PC-3 (cell line): ENCODE results near the gene FTO. TPM values are rescaled to one million over a fixed set of nuclear protein-coding genes. Genes with fewer than 3 reads are reported as not detected.

Source experiments
- ATAC-seq: fragments of 200-7000 bp; cut with Tn5 transposase; 2 replicates; pipeline ENCODE4 v1.9.1; 2020; ENCODE audit warnings: mild to moderate bottlenecking, moderate library complexity
- BruUV-seq: library from RNA; stranded (reverse); fragments of 400-500 nt; replicated peaks from 2 replicates; lab custom pipeline; 2021; lab: Mats Ljungman, UMichigan
- CTCF ChIA-PET: fragments of 300-600 bp; sonication (Branson Sonifier 250); formaldehyde crosslinking; loops from one replicate; lab custom pipeline; 2022; ENCODE audit warnings: antibody characterized with exemption; lab: Charles Lee
- POLR2A ChIA-PET: fragments of 300-600 bp; sonication (Branson Sonifier 250); formaldehyde crosslinking; loops from one replicate; lab custom pipeline; 2022; ENCODE audit warnings: antibody characterized with exemption; ENCODE audit not compliant: unreplicated experiment; lab: Charles Lee
- DNase-seq: peaks from one replicate; pipeline ENCODE4 v3.0.0-alpha.2; 2015
- H2AFZ ChIP-seq: fragments of 300-600 bp; sonication (generic); 2 replicates; pipeline ENCODE4 v1.6.0; 2016; ENCODE audit warnings: antibody characterized with exemption, low read length
- H3F3A ChIP-seq: fragments of 300-600 bp; sonication (generic); one replicate; pipeline ENCODE4 v1.6.0; 2017; ENCODE audit warnings: antibody characterized with exemption, low read length, control low read depth, mild to moderate bottlenecking; ENCODE audit not compliant: unreplicated experiment
- H3K27ac ChIP-seq: fragments of 300-600 bp; sonication (generic); 2 replicates; pipeline ENCODE4 v1.5.1; 2016; ENCODE audit warnings: mild to moderate bottlenecking, low read length
- H3K27me3 ChIP-seq: fragments of 300-600 bp; sonication (generic); 2 replicates; pipeline ENCODE4 v1.6.1; 2016; ENCODE audit warnings: low read length, mixed read lengths
- H3K36me3 ChIP-seq: fragments of 300-600 bp; sonication (generic); 2 replicates; pipeline ENCODE4 v1.6.1; 2016; ENCODE audit warnings: low read depth, mixed run types, low read length, mixed read lengths
- H3K4me1 ChIP-seq: fragments of 300-600 bp; sonication (generic); 2 replicates; pipeline ENCODE4 v1.5.1; 2016; ENCODE audit warnings: low read length; ENCODE audit not compliant: insufficient read depth
- H3K4me2 ChIP-seq: fragments of 300-600 bp; sonication (generic); 2 replicates; pipeline ENCODE4 v1.6.0; 2016; ENCODE audit warnings: low read length
- H3K4me3 ChIP-seq: fragments of 300-600 bp; sonication (generic); 2 replicates; pipeline ENCODE4 v1.5.1; 2016; ENCODE audit warnings: mild to moderate bottlenecking, low read length, mixed read lengths
- H3K79me2 ChIP-seq: fragments of 300-600 bp; sonication (generic); 2 replicates; pipeline ENCODE4 v1.6.1; 2017; ENCODE audit warnings: low read length, mixed read lengths
- H3K9ac ChIP-seq: fragments of 300-600 bp; sonication (generic); 2 replicates; pipeline ENCODE4 v1.6.0; 2016; ENCODE audit warnings: mild to moderate bottlenecking, low read length
- H3K9me2 ChIP-seq: fragments of 300-600 bp; sonication (generic); replicated peaks from 2 replicates; pipeline ENCODE4 v1.6.1; 2016; ENCODE audit warnings: mixed run types, low read length, mixed read lengths
- H3K9me3 ChIP-seq: fragments of 300-600 bp; sonication (generic); 2 replicates; pipeline ENCODE4 v1.6.1; 2016; ENCODE audit warnings: low read length, mixed read lengths
- H4K20me1 ChIP-seq: fragments of 300-600 bp; sonication (generic); 2 replicates; pipeline ENCODE4 v1.6.1; 2016; ENCODE audit warnings: low read length, mixed read lengths
- CTCF ChIP-seq: fragments of 300-600 bp; sonication (generic); conservative IDR thresholded peaks from 2 replicates; pipeline ENCODE4 v1.5.1; 2017; ENCODE audit warnings: antibody characterized with exemption, low read depth, mild to moderate bottlenecking, low read length
- EZH2 ChIP-seq: fragments of 300-600 bp; sonication (generic); IDR thresholded peaks from one replicate; pipeline ENCODE4 v1.6.1; 2017; ENCODE audit warnings: antibody characterized with exemption, mild to moderate bottlenecking, low read length; ENCODE audit not compliant: unreplicated experiment
- EZH2phosphoT487 ChIP-seq: fragments of 300-600 bp; sonication (generic); IDR thresholded peaks from 2 replicates; pipeline ENCODE4 v1.6.1; 2018; ENCODE audit warnings: mild to moderate bottlenecking, antibody characterized with exemption, low read length, borderline replicate concordance
- intact Hi-C: fragments of 100-400 bp; cut with micrococcal nuclease; formaldehyde crosslinking; loops from 2 replicates; pipeline ENCODE4 v1.9.0; 2023
- total RNA-seq: library from RNA; depleted of rRNA; stranded (reverse); fragments of >200 nt; gene quantifications from 2 replicates; pipeline ENCODE4 v1.2.3, GENCODE V29; 2014

FTO gene
- total RNA-seq, 1 experiment from 2014 or later: 27.0 TPM

GRCh38 chr16:53740933-53741531 is 37.1 kb downstream of the FTO start:
- Histone ChIP-seq H3K4me3 (no peak overlapping the region), H3K4me2 (no peak overlapping the region), H3K36me3 (no peaks in the 10 kb centered on the region), H3K79me2 (peaks cover 20% of the 10 kb centered on the region), H3K27ac (no peak overlapping the region), H2AFZ (no peak overlapping the region), H3F3A (no peaks in the 10 kb centered on the region), H3K4me1 (peaks cover 22% of the 10 kb centered on the region), H4K20me1 (no peaks in the 10 kb centered on the region), H3K9me3 (no peaks in the 10 kb centered on the region), H3K27me3 (no peaks in the 10 kb centered on the region), H3K9me2 (no peaks in the 10 kb centered on the region), H3K9ac (no peak overlapping the region)
- intact Hi-C loops: loop anchor here (10.0 kb wide), 1 partner anchor 186 kb away; no protein-coding TSS in a partner anchor
- BruUV-seq: no TSS peak
- DNase-seq (no peak), ATAC-seq (no peak)
- POLR2A ChIA-PET: no interaction called here
- TF ChIP-seq EZH2phosphoT487 (no peak), CTCF (no peak), EZH2 (no peak)
- CTCF ChIA-PET: no interaction called here

DNA sequence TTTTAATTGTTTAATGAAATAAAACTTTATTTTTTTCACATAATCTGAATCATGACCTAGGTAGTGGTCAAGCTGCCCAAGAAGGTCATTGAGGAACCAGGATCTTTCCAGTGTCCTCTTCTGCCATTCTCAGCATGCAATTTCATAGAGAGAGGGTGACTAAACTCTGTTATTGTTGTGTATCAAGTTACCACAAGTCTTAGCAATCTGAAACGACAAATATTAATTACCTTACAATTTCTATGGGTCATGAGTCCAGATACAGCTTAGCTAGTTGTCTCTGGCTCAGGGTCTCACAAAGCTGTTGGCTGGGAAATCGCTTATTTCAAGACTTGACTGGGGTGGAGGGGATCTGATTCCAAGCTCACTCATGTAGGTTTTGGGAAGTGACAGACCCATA is 37.6 kb downstream of the FTO start:
- no peaks in the 10 kb centered on the region for H3K9me3 ChIP-seq
- TF ChIP-seq EZH2 (no peak), CTCF (no peak), EZH2phosphoT487 (no peak)
- H3K27ac ChIP-seq: no peak overlapping the region
- H3K79me2 ChIP-seq: peaks cover 20% of the 10 kb centered on the region
- H3K4me1 ChIP-seq: peaks cover 26% of the 10 kb centered on the region
- CTCF ChIA-PET: no interaction called here
- POLR2A ChIA-PET: no interaction called here
- no peaks in the 10 kb centered on the region for H4K20me1 ChIP-seq
- H3K9ac ChIP-seq: no peak overlapping the region
- no peaks in the 10 kb centered on the region for H3K36me3 ChIP-seq
- DNase-seq (peak; percentile 3), ATAC-seq (no peak)
- no peaks in the 10 kb centered on the region for H3F3A ChIP-seq
- intact Hi-C loops: loop anchor here (10.0 kb wide), 1 partner anchor 187 kb away; no protein-coding TSS in a partner anchor
- H3K4me2 ChIP-seq: no peak overlapping the region
- no peak overlapping the region for H2AFZ ChIP-seq
- H3K9me2 ChIP-seq: no peaks in the 10 kb centered on the region
- H3K27me3 ChIP-seq: no peaks in the 10 kb centered on the region
- BruUV-seq: no TSS peak
- no peak overlapping the region for H3K4me3 ChIP-seq

DNA sequence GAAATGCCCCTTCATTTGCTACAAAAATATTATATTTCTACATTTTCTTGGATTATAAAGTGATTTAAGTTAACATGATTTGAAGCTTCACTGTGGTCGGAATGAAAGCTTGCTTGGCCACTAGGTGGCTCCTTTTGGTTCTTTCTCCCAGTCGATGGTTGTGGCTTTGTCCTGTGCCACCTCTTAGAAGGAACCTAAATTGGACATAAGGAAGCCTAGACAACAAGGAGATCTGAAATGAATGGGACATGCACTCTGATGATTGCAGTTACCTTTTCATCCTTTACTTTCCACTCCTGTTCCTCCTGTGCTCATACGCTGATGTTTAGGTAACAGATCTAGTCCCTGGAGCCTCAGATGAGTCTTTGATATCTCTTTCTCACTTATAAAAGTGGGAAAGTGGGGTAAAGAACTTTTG is 39.2 kb downstream of the FTO start:
- H3K9ac ChIP-seq: no peak overlapping the region
- H3K27ac ChIP-seq: no peak overlapping the region
- H2AFZ ChIP-seq: no peak overlapping the region
- H3K4me1 ChIP-seq: peaks cover 26% of the 10 kb centered on the region
- H3F3A ChIP-seq: no peaks in the 10 kb centered on the region
- TF ChIP-seq CTCF: peak; percentile 79
- no peak for TF ChIP-seq EZH2phosphoT487
- no peak overlapping the region for H3K4me2 ChIP-seq
- H3K9me3 ChIP-seq: no peaks in the 10 kb centered on the region
- no peaks in the 10 kb centered on the region for H3K27me3 ChIP-seq
- no peaks in the 10 kb centered on the region for H3K9me2 ChIP-seq
- intact Hi-C loops: loop anchor here (10.0 kb wide), 1 partner anchor 188 kb away; no protein-coding TSS in a partner anchor
- no peaks in the 10 kb centered on the region for H4K20me1 ChIP-seq
- CTCF ChIA-PET: interaction anchor here (0.6 to 0.7 kb wide), 2 partner anchors 39 to 239 kb away, joined by 4 read pairs; partner anchors contain the start of genes FTO and RPGRIP1L
- 0 out of 2 replicates have a peak, but pooled peaks have one; percentile 42 for ATAC-seq
- BruUV-seq: no TSS peak
- H3K36me3 ChIP-seq: no peaks in the 10 kb centered on the region
- peaks cover 36% of the 10 kb centered on the region for H3K79me2 ChIP-seq
- no peak overlapping the region for H3K4me3 ChIP-seq
- POLR2A ChIA-PET: no interaction called here
- peak; percentile 43 for DNase-seq
